SU-DHL-6 (cell line): Measurements from ENCODE around the gene CCNF.

Experiments
- EZH2phosphoT487 ChIP-seq: fragments of 200-600 bp; sonication (generic), shearing (Covaris generic); conservative IDR thresholded peaks from 2 replicates; pipeline ENCODE4 v1.6.1; 2018; ENCODE audit warnings: mild to moderate bottlenecking, antibody characterized with exemption, low read length, moderate library complexity, mixed read lengths
- TF ChIP-seq, protein P1 (sequence below): fragments of 200-600 bp; sonication (generic); IDR thresholded peaks from one replicate; pipeline ENCODE4 v1.5.1; 2017; ENCODE audit warnings: antibody characterized with exemption, mild to moderate bottlenecking, low read length, moderate library complexity; ENCODE audit not compliant: insufficient read depth, poor library complexity, severe bottlenecking

DNA sequence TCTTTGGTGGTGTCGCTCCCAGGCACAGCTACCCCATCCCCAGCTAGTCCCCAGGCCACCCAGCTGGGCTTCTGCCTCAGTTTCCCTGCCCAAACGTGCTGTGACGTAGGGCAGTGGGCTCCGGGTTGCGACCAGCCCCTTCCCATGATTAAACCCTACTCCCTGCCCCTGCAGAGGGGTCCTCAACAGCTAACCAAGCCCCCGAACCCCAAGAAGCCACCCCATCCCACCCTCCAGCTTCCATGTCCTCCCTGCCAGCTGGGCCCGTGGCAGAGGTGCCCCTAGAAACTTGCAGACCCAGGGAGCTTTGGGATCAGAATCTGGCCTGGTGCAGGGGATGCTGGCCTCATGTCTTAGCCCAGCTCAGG lies 41.0 kb downstream of the CCNF start:
- TF ChIP-seq, protein P1, sequence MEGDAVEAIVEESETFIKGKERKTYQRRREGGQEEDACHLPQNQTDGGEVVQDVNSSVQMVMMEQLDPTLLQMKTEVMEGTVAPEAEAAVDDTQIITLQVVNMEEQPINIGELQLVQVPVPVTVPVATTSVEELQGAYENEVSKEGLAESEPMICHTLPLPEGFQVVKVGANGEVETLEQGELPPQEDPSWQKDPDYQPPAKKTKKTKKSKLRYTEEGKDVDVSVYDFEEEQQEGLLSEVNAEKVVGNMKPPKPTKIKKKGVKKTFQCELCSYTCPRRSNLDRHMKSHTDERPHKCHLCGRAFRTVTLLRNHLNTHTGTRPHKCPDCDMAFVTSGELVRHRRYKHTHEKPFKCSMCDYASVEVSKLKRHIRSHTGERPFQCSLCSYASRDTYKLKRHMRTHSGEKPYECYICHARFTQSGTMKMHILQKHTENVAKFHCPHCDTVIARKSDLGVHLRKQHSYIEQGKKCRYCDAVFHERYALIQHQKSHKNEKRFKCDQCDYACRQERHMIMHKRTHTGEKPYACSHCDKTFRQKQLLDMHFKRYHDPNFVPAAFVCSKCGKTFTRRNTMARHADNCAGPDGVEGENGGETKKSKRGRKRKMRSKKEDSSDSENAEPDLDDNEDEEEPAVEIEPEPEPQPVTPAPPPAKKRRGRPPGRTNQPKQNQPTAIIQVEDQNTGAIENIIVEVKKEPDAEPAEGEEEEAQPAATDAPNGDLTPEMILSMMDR, result no peak
- TF ChIP-seq EZH2phosphoT487, result no peak
